GM12865 (cell line): Measurements from ENCODE around the gene AGPAT3.

Experiments
- DNase-seq: peaks from one replicate; pipeline ENCODE4 v3.0.0; 2010; ENCODE audit warnings: low read depth
- H3K4me3 ChIP-seq: 2 replicates; pipeline ENCODE4 v1.5.1; 2011; ENCODE audit warnings: mild to moderate bottlenecking, low read depth, low read length, control low read depth
- TF ChIP-seq, protein P1 (sequence below): IDR thresholded peaks from 2 replicates; pipeline ENCODE4 v1.5.1; 2011; ENCODE audit warnings: low read length, control low read depth, low read depth, inconsistent platforms; ENCODE audit not compliant: insufficient read depth; ENCODE audit errors: missing control alignments

The AGPAT3 gene

DNA sequence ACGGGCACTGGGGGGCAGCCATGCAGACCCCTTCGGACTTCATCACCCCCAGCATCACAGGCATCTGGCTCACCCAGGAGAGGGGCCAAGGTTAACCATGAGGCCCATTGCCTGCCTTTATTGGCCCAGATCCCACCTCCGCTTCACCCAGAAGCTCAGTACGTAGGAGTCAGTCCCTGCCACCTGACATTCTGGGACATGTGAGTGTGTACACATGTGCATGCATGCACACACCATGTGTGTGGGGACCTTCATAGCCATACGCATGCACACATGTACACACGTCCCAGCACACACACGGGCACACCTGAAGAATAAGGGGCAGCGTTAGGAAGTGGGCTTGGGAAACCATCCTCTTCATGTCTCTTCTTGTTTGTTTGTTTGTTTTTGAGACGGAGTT is 123.0 kb downstream of the AGPAT3 start:
- TF ChIP-seq, protein P1, sequence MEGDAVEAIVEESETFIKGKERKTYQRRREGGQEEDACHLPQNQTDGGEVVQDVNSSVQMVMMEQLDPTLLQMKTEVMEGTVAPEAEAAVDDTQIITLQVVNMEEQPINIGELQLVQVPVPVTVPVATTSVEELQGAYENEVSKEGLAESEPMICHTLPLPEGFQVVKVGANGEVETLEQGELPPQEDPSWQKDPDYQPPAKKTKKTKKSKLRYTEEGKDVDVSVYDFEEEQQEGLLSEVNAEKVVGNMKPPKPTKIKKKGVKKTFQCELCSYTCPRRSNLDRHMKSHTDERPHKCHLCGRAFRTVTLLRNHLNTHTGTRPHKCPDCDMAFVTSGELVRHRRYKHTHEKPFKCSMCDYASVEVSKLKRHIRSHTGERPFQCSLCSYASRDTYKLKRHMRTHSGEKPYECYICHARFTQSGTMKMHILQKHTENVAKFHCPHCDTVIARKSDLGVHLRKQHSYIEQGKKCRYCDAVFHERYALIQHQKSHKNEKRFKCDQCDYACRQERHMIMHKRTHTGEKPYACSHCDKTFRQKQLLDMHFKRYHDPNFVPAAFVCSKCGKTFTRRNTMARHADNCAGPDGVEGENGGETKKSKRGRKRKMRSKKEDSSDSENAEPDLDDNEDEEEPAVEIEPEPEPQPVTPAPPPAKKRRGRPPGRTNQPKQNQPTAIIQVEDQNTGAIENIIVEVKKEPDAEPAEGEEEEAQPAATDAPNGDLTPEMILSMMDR, result no peak
- H3K4me3 ChIP-seq, result no peak overlapping the region
- no peak for DNase-seq

DNA sequence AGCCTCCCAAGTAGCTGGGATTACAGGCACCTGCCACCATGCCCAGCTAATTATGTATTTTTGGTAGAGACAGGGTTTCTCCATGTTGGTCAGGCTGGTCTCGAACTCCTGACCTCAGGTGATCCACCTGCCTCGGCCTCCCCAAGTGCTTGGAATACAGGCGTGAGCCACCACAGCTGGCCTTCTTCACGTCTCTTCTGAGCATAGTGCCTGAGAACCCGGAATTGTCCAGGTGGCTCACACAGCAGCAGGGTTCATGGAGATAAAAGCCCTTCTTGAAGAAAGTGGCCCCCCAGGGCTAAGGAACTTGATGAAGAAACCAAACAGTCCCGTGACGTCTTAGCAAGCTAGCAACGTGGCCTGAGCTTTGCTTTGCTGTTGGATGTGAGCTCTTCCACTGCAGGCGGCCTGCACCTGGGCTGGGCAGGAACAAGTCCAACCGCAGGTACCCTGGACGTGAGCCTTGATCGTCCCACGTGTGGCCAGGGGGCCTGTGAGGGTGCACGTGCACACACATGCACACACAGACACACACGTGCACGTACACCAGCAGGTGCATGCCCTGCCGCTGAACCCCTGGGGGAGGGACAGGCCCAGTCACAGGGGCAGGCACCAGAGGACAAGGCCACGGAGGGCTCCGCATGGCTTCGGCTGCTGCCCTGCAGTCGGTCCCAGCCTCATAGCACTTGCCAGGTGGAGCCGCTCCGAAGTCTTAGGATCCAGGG is 123.6 kb downstream of the AGPAT3 start:
- no peak overlapping the region for H3K4me3 ChIP-seq
- TF ChIP-seq, protein P1, result no peak
- no peak for DNase-seq

DNA sequence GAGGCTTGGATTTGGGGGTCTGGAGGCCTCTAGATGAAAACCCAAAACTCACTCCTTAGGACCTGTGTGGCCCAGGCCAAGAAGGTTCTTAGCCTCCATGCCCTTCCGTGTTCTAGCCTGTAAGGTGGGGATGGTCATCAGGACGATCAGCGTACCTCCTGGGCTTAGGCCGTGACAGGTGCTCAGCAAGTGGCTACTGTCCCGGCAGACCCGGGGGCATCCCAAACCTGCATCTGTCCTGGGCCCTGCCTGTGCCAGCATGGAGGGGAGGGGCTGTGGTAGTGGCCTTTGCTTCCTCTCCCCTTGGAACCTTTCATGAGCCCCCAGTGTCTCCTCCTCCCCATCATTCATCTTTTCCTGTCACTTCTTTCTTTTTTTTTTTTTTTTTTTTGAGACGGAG is 124.4 kb downstream of the AGPAT3 start:
- no peak for DNase-seq
- TF ChIP-seq, protein P1, result no peak
- no peak overlapping the region for H3K4me3 ChIP-seq

DNA sequence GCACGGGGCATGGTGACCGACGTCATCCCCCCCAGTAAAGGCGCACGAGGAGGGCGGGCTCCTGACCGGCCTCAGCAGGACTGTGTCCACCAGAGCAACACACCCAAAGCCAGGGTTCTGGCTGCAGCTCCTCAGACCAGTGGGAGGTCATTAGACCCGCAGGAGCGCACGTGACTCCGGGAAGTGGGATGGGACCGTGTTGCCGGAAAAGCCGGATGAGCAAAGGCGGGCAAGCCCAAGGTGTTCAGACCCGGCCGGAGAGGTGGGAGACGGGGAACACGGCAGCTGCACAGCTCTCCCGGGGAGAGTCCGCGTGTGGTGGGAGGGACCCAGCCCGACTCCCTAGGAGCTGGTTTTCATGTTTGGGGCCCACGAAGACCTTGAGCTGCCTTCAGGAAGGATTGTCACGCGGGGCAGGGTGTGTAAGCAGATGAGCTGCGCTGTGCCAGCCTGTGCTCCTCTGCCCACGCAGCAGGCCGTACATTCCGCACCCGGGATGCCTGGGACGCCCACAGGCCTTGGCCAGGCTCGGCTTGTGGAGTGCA is 126.5 kb downstream of the AGPAT3 start:
- DNase-seq, result no peak
- TF ChIP-seq, protein P1, result no peak
- no peak overlapping the region for H3K4me3 ChIP-seq

DNA sequence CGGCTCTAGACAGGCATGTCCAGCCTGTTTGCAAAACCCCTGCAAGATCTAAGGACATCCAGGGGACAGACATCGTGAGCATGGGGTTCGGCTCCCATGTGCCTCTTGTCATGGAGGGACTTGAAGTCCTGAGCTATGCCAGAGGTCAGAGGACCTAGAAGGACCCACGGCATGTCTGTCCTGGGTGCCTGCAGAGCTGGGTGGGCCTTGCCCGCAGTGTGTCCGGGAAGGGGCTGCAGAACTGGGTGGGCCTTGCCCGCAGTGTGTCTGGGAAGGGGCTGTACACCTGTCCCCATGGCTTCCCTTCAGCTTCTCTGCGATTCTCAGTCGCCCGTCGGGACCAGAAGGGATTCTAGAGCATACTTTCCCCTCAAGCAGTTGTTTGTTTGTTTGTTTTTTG is 127.1 kb downstream of the AGPAT3 start:
- TF ChIP-seq, protein P1, result no peak
- no peak overlapping the region for H3K4me3 ChIP-seq
- no peak for DNase-seq

DNA sequence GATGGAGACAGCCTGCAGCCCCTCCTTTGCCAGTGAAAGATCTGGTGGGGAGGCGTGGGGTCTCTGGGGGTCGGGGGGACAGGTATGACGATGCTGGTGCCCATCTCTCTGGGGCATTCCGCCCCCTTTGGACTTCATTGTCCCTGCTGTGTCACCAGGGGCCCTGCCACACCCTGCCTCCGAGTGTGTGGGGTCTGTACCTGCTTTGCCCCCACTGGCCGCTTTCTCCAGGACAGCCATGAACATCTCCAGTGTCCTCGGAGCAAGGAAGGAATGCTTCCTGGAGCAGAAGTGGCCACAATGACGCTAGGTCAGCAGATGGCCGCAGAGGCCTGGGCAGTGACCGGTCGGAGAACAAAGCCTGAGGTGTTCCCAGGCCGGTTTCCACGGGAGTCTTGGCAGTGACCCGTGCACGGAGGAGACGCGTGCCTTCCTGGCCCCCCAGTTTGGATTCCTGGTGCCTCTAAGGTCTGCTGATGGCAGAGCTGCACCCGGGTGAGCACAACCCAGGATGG is 128.5 kb downstream of the AGPAT3 start:
- no peak for DNase-seq
- TF ChIP-seq, protein P1, result no peak
- H3K4me3 ChIP-seq, result no peak overlapping the region
